CD14-positive monocyte (primary cell): ENCODE measurements around the gene CROCC2. TPM values are rescaled to one million over a fixed set of nuclear protein-coding genes. Genes with fewer than 3 reads are reported as not detected.

Experiments used
- DNase-seq, 3 donors: peaks; one replicate each; pipeline ENCODE4 v3.0.0-alpha.2; 2011 to 2022
- H2AFZ ChIP-seq: 2 replicates; pipeline ENCODE4 v1.6.0; 2012; ENCODE audit warnings: mild to moderate bottlenecking, low read depth, low read length, inconsistent platforms; ENCODE audit not compliant: insufficient read depth, poor library complexity, severe bottlenecking
- H3K27ac ChIP-seq, 2 donors: 1 replicate in 1 of 2; 2 replicates in 1 of 2; pipeline ENCODE4 v1.5.1; 2012 to 2013; ENCODE audit warnings: low read length in 2 of 2, control low read depth in 1 of 2, inconsistent platforms in 1 of 2, low read depth in 1 of 2, mild to moderate bottlenecking in 1 of 2
- H3K27me3 ChIP-seq, 2 donors: one replicate each; pipeline versions ENCODE4 v1.6.0 to v1.6.1; 2011 to 2013; ENCODE audit warnings: low read length in 2 of 2; ENCODE audit not compliant: control insufficient read depth in 2 of 2, insufficient read depth in 2 of 2
- H3K36me3 ChIP-seq, 2 donors: replicated peaks in 1 of 2; 1 replicate in 1 of 2; 2 replicates in 1 of 2; pipeline versions ENCODE4 v1.5.1 to v1.6.1; 2012 to 2013; ENCODE audit warnings: low read length in 2 of 2, control low read depth in 1 of 2, inconsistent platforms in 1 of 2, mild to moderate bottlenecking in 1 of 2; ENCODE audit not compliant: insufficient read depth in 2 of 2, control insufficient read depth in 1 of 2
- H3K4me1 ChIP-seq, 2 donors: 1 replicate in 1 of 2; 2 replicates in 1 of 2; pipeline versions ENCODE4 v1.5.1 to v1.6.1; 2012 to 2013; ENCODE audit warnings: low read length in 2 of 2, control low read depth in 1 of 2, inconsistent platforms in 1 of 2, mild to moderate bottlenecking in 1 of 2, moderate library complexity in 1 of 2; ENCODE audit not compliant: insufficient read depth in 2 of 2, control insufficient read depth in 1 of 2
- H3K4me2 ChIP-seq: replicated peaks from 2 replicates; pipeline ENCODE3; 2012; ENCODE audit warnings: low read length, moderate library complexity, mild to moderate bottlenecking; ENCODE audit not compliant: poor library complexity, severe bottlenecking; ENCODE audit errors: extremely low read depth
- H3K4me3 ChIP-seq, 3 experiments: fragments of 200-600 bp in 1 of 3; sonication (generic) in 1 of 3; replicated peaks in 1 of 3; 1 replicate in 2 of 3; 2 replicates in 1 of 3; pipeline ENCODE4 v1.5.1; 2011 to 2013; ENCODE audit warnings: low read length in 3 of 3, mild to moderate bottlenecking in 3 of 3, control low read depth in 2 of 3, low read depth in 2 of 3, inconsistent platforms in 1 of 3, moderate library complexity in 1 of 3
- H3K79me2 ChIP-seq: 2 replicates; pipeline ENCODE4 v1.6.0; 2012; ENCODE audit warnings: mild to moderate bottlenecking, control low read depth, inconsistent platforms, low read length, moderate library complexity; ENCODE audit not compliant: insufficient read depth
- H3K9ac ChIP-seq: 2 replicates; pipeline ENCODE4 v1.6.0; 2017; ENCODE audit warnings: low read length, mild to moderate bottlenecking; ENCODE audit not compliant: insufficient read depth, poor library complexity, severe bottlenecking
- H3K9me3 ChIP-seq, 2 donors: replicated peaks in 1 of 2; 1 replicate in 1 of 2; 2 replicates in 1 of 2; pipeline versions ENCODE4 v1.5.1 to v1.6.1; 2012 to 2013; ENCODE audit warnings: low read length in 2 of 2, control low read depth in 1 of 2; ENCODE audit not compliant: control insufficient read depth in 1 of 2, insufficient read depth in 1 of 2
- H4K20me1 ChIP-seq: 2 replicates; pipeline ENCODE4 v1.6.0; 2012; ENCODE audit warnings: mild to moderate bottlenecking, low read length, control low read depth, moderate library complexity; ENCODE audit not compliant: insufficient read depth
- H3K27ac Mint-ChIP-seq, 7 donors: one replicate each; pipeline ENCODE4 v1.8.0; 2020; ENCODE audit warnings: mild to moderate bottlenecking in 7 of 7, mixed read lengths in 7 of 7, moderate library complexity in 6 of 7, inconsistent platforms in 2 of 7
- H3K27me3 Mint-ChIP-seq, 3 donors: one replicate each; pipeline ENCODE4 v1.8.0; 2021 to 2022; ENCODE audit warnings: low read depth in 3 of 3, mild to moderate bottlenecking in 3 of 3, mixed read lengths in 3 of 3, moderate library complexity in 3 of 3, inconsistent platforms in 1 of 3
- H3K36me3 Mint-ChIP-seq, 2 donors: one replicate each; pipeline ENCODE4 v1.8.0; 2020; ENCODE audit warnings: mixed read lengths in 2 of 2, inconsistent platforms in 1 of 2, mild to moderate bottlenecking in 1 of 2
- H3K4me1 Mint-ChIP-seq: one replicate; pipeline ENCODE4 v1.8.0; 2020; ENCODE audit warnings: mild to moderate bottlenecking, mixed read lengths
- H3K4me3 Mint-ChIP-seq, 2 donors: one replicate each; pipeline ENCODE4 v1.8.0; 2020; ENCODE audit warnings: mild to moderate bottlenecking in 2 of 2, mixed read lengths in 2 of 2, moderate library complexity in 1 of 2
- H3K9me3 Mint-ChIP-seq, 7 donors: one replicate each; pipeline ENCODE4 v1.8.0; 2020 to 2022; ENCODE audit warnings: mixed read lengths in 7 of 7, mild to moderate bottlenecking in 6 of 7, moderate library complexity in 6 of 7, inconsistent platforms in 2 of 7
- WGBS: methylation state at CpG from one replicate; pipeline ENCODE4 v1.1.5; 2013; ENCODE audit warnings: missing lambda C conversion rate; ENCODE audit not compliant: insufficient coverage; 5-methylcytosine and 5-hydroxymethylcytosine counted together
- intact Hi-C, 2 donors: fragments of 100-400 bp; cut with micrococcal nuclease; formaldehyde crosslinking; loops; one replicate each; pipeline versions ENCODE4 v1.15.0 to v1.15.1; 2023
- polyA plus RNA-seq, 3 donors: library from polyadenylated mRNA; depleted of rRNA in 1 of 3; unstranded in 2 of 3; stranded (reverse) in 1 of 3; fragments of 300-500 nt in 2 of 3; fragments of >200 nt in 1 of 3; fragmentation: Illumina TruSeq in 2 of 3; gene quantifications; 1 replicate in 2 of 3; 2 replicates in 1 of 3; pipeline ENCODE4 v1.2.3, GENCODE V29; 2012 to 2021
- TF ChIP-seq, protein P1 (sequence below): fragments of 200-600 bp; IDR thresholded peaks from one replicate; pipeline ENCODE4 v1.8.0; 2022; ENCODE audit warnings: antibody characterized with exemption, mild to moderate bottlenecking

Gene CROCC2
- polyA plus RNA-seq, 3 donors, result 0.15 TPM; not detected in 2

- Histone ChIP-seq H3K27me3 (no peaks in the 10 kb centered on the region), H4K20me1 (no peaks in the 10 kb centered on the region), H3K27ac (no peak overlapping the region), H3K9me3 (peaks cover 28 to 33% of the 10 kb centered on the region in 2 donors), H3K4me1 (no peaks in the 10 kb centered on the region), H3K4me3 (no peak overlapping the region), H3K79me2 (no peaks in the 10 kb centered on the region), H3K36me3 (no peaks in the 10 kb centered on the region), H3K9ac (no peak overlapping the region), H3K4me2 (no peak overlapping the region), H2AFZ (no peak overlapping the region)
- DNase-seq, result peak in 1 of 3 donors; percentile 1
- TF ChIP-seq, protein P1, sequence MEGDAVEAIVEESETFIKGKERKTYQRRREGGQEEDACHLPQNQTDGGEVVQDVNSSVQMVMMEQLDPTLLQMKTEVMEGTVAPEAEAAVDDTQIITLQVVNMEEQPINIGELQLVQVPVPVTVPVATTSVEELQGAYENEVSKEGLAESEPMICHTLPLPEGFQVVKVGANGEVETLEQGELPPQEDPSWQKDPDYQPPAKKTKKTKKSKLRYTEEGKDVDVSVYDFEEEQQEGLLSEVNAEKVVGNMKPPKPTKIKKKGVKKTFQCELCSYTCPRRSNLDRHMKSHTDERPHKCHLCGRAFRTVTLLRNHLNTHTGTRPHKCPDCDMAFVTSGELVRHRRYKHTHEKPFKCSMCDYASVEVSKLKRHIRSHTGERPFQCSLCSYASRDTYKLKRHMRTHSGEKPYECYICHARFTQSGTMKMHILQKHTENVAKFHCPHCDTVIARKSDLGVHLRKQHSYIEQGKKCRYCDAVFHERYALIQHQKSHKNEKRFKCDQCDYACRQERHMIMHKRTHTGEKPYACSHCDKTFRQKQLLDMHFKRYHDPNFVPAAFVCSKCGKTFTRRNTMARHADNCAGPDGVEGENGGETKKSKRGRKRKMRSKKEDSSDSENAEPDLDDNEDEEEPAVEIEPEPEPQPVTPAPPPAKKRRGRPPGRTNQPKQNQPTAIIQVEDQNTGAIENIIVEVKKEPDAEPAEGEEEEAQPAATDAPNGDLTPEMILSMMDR, result no peak
- Mint-ChIP-seq H3K36me3 (no peaks in the 10 kb centered on the region), H3K4me3 (no peak overlapping the region), H3K4me1 (no peaks in the 10 kb centered on the region), H3K27ac (no peak overlapping the region), H3K27me3 (peaks cover 0 to 2% (median 0%) of the 10 kb centered on the region in 3 donors), H3K9me3 (peaks cover 15 to 44% (median 34%) of the 10 kb centered on the region in 7 donors)
- intact Hi-C loops, result no loop called here
- 95% methylated on average over 16 of the region's 17 CpGs for WGBS
These were observed 123.6 kb downstream of the CROCC2 start for GRCh38 chr2:241029599-241030332.

GRCh38 chr2:241030333-241030680, 124.2 kb downstream of the CROCC2 start:
- no peak overlapping the region for H3K27ac ChIP-seq
- WGBS, result 93% methylated on average over 9 of the region's 15 CpGs
- Mint-ChIP-seq H3K4me1 (no peaks in the 10 kb centered on the region), H3K9me3 (peaks cover 12 to 39% (median 29%) of the 10 kb centered on the region in 7 donors), H3K27me3 (peaks cover 0 to 2% (median 0%) of the 10 kb centered on the region in 3 donors), H3K36me3 (no peaks in the 10 kb centered on the region), H3K27ac (no peak overlapping the region), H3K4me3 (no peak overlapping the region)
- peaks cover 22 to 28% of the 10 kb centered on the region in 2 donors for H3K9me3 ChIP-seq
- no peak overlapping the region for H2AFZ ChIP-seq
- peaks cover 0 to 3% of the 10 kb centered on the region in 2 donors for H3K27me3 ChIP-seq
- no peak overlapping the region for H3K4me3 ChIP-seq
- H3K4me1 ChIP-seq, result no peaks in the 10 kb centered on the region
- TF ChIP-seq, protein P1, result no peak
- H3K9ac ChIP-seq, result no peak overlapping the region
- H3K36me3 ChIP-seq, result no peaks in the 10 kb centered on the region
- no peaks in the 10 kb centered on the region for H4K20me1 ChIP-seq
- no peak overlapping the region for H3K4me2 ChIP-seq
- H3K79me2 ChIP-seq, result no peaks in the 10 kb centered on the region
- DNase-seq, result peak in 1 of 3 donors; percentile 1
- intact Hi-C loops, result no loop called here
